H1 (cell line): Measurements from ENCODE around the gene ROR1. TPM values are rescaled to one million over a fixed set of nuclear protein-coding genes. Genes with fewer than 3 reads are reported as not detected.

Experiments
- CTCF ChIA-PET: fragments of 300-600 bp; sonication (Branson Sonifier 250); formaldehyde crosslinking; loops from one replicate; lab custom pipeline; 2021; ENCODE audit not compliant: partially characterized antibody; lab: Charles Lee
- POLR2A ChIA-PET: fragments of 300-600 bp; sonication (Branson Sonifier 250); formaldehyde crosslinking; loops from one replicate; lab custom pipeline; 2021; ENCODE audit warnings: inconsistent platforms; ENCODE audit not compliant: partially characterized antibody; lab: Charles Lee
- DNase-seq, 2 experiments: peaks; one replicate each; pipeline versions ENCODE4 v3.0.0 to v3.0.0-alpha.2; 2010 to 2022; ENCODE audit warnings: low spot score in 2 of 2, low read depth in 1 of 2, mixed read lengths in 1 of 2
- FAIRE-seq: peaks from 2 replicates; lab custom pipeline; 2011; peaks lifted over from hg19 to GRCh38; lab: Jason Lieb, UNC
- H2AFZ ChIP-seq: 2 replicates; pipeline ENCODE4 v1.8.1; 2012; ENCODE audit warnings: low read length, inconsistent platforms
- H2AK5ac ChIP-seq: 2 replicates; pipeline ENCODE4 v1.6.1; 2013; ENCODE audit warnings: low read depth, low read length
- H2BK120ac ChIP-seq: replicated peaks from 2 replicates; pipeline ENCODE3; 2013; ENCODE audit warnings: low read depth, low read length, inconsistent platforms
- H2BK12ac ChIP-seq: 2 replicates; pipeline ENCODE4 v1.6.1; 2013; ENCODE audit warnings: low read depth, low read length
- H2BK15ac ChIP-seq: 2 replicates; pipeline ENCODE4 v1.6.1; 2013; ENCODE audit warnings: low read length
- H2BK20ac ChIP-seq: 2 replicates; pipeline ENCODE4 v1.6.1; 2013; ENCODE audit warnings: low read length
- H2BK5ac ChIP-seq: 2 replicates; pipeline ENCODE4 v1.6.1; 2013; ENCODE audit warnings: low read depth, low read length
- H3K14ac ChIP-seq: 2 replicates; pipeline ENCODE4 v1.6.1; 2013; ENCODE audit warnings: inconsistent platforms; ENCODE audit not compliant: insufficient read length
- H3K18ac ChIP-seq: 2 replicates; pipeline ENCODE4 v1.6.1; 2013; ENCODE audit warnings: low read length; ENCODE audit errors: extremely low read depth
- H3K23ac ChIP-seq: 2 replicates; pipeline ENCODE4 v1.6.1; 2013; ENCODE audit warnings: inconsistent platforms; ENCODE audit not compliant: insufficient read length
- H3K23me2 ChIP-seq: 2 replicates; pipeline ENCODE4 v1.6.1; 2013; ENCODE audit warnings: low read depth, low read length
- H3K27ac ChIP-seq: 2 replicates; pipeline ENCODE4 v1.6.1; 2011; ENCODE audit warnings: low read depth, low read length, inconsistent platforms
- H3K27me3 ChIP-seq, 4 experiments: replicated peaks in 1 of 4; 1 replicate in 1 of 4; 2 replicates in 3 of 4; pipeline versions ENCODE4 v1.6.1 to v1.8.1; 2011 to 2013; ENCODE audit warnings: low read length in 3 of 4, mild to moderate bottlenecking in 3 of 4, inconsistent platforms in 2 of 4, mixed read lengths in 2 of 4, moderate library complexity in 1 of 4; ENCODE audit not compliant: control insufficient read depth in 3 of 4, insufficient read depth in 3 of 4; ENCODE audit errors: extremely low read depth in 1 of 4
- H3K36me3 ChIP-seq, 4 experiments: 2 replicates each; pipeline versions ENCODE4 v1.6.1 to v1.8.1; 2011 to 2013; ENCODE audit warnings: mild to moderate bottlenecking in 4 of 4, low read length in 3 of 4, moderate library complexity in 2 of 4, control low read depth in 1 of 4, inconsistent platforms in 1 of 4; ENCODE audit not compliant: insufficient read depth in 4 of 4, control insufficient read depth in 2 of 4
- H3K4ac ChIP-seq: replicated peaks from 2 replicates; pipeline ENCODE3; 2013; ENCODE audit warnings: low read length, low read depth, mixed read lengths, inconsistent platforms; ENCODE audit not compliant: insufficient read length
- H3K4me1 ChIP-seq, 4 experiments: replicated peaks in 1 of 4; 1 replicate in 1 of 4; 2 replicates in 3 of 4; pipeline versions ENCODE4 v1.6.1 to v1.8.1; 2011 to 2013; ENCODE audit warnings: low read length in 3 of 4, inconsistent platforms in 2 of 4, mixed read lengths in 1 of 4; ENCODE audit not compliant: insufficient read depth in 4 of 4, control insufficient read depth in 3 of 4
- H3K4me2 ChIP-seq, 2 experiments: 2 replicates each; pipeline versions ENCODE4 v1.6.1 to v1.8.1; 2011 to 2013; ENCODE audit warnings: low read depth in 2 of 2, low read length in 2 of 2, control low read depth in 1 of 2, inconsistent platforms in 1 of 2, mild to moderate bottlenecking in 1 of 2; ENCODE audit not compliant: insufficient read depth in 1 of 2
- H3K4me3 ChIP-seq, 4 experiments: fragments of 200-600, 300-600 bp in 1 of 4; sonication (generic), shearing (Covaris generic), sonication (Bioruptor Twin) in 1 of 4; 2 replicates each; pipeline versions ENCODE4 v1.5.1 to v1.8.1; 2011 to 2016; ENCODE audit warnings: low read length in 4 of 4, low read depth in 3 of 4, control low read depth in 2 of 4, inconsistent platforms in 2 of 4, mild to moderate bottlenecking in 2 of 4, mixed read lengths in 1 of 4, moderate library complexity in 1 of 4; ENCODE audit not compliant: insufficient read depth in 2 of 4; ENCODE audit errors: extremely low read depth in 1 of 4
- H3K56ac ChIP-seq: replicated peaks from 2 replicates; pipeline ENCODE3; 2013; ENCODE audit warnings: low read depth, mild to moderate bottlenecking, mixed read lengths, low read length, inconsistent platforms; ENCODE audit not compliant: insufficient read length
- H3K79me1 ChIP-seq: 2 replicates; pipeline ENCODE4 v1.6.1; 2013; ENCODE audit warnings: low read depth, low read length, control low read depth
- H3K79me2 ChIP-seq, 2 experiments: 2 replicates each; pipeline versions ENCODE4 v1.6.1 to v1.8.1; 2012 to 2013; ENCODE audit warnings: low read length in 2 of 2, mild to moderate bottlenecking in 2 of 2, inconsistent platforms in 1 of 2; ENCODE audit not compliant: insufficient read depth in 2 of 2, control insufficient read depth in 1 of 2
- H3K9ac ChIP-seq, 4 experiments: replicated peaks in 1 of 4; 1 replicate in 1 of 4; 2 replicates in 3 of 4; pipeline versions ENCODE4 v1.6.1 to v1.8.1; 2011 to 2013; ENCODE audit warnings: low read depth in 3 of 4, low read length in 3 of 4, control low read depth in 2 of 4, mild to moderate bottlenecking in 2 of 4, moderate library complexity in 2 of 4, inconsistent platforms in 1 of 4; ENCODE audit errors: extremely low read depth in 1 of 4
- H3K9me3 ChIP-seq, 2 experiments: 2 replicates each; pipeline versions ENCODE4 v1.6.1 to v1.8.1; 2012 to 2013; ENCODE audit warnings: mild to moderate bottlenecking in 2 of 2, moderate library complexity in 2 of 2, control low read depth in 1 of 2, inconsistent platforms in 1 of 2, low read depth in 1 of 2, low read length in 1 of 2, mixed read lengths in 1 of 2; ENCODE audit not compliant: insufficient read depth in 2 of 2
- H4K20me1 ChIP-seq, 2 experiments: replicated peaks in 1 of 2; 2 replicates each; pipeline versions ENCODE3 to v1.8.1; 2011 to 2013; ENCODE audit warnings: inconsistent platforms in 2 of 2, low read length in 2 of 2, mild to moderate bottlenecking in 1 of 2; ENCODE audit not compliant: insufficient read depth in 2 of 2, control insufficient read depth in 1 of 2
- H4K5ac ChIP-seq: 2 replicates; pipeline ENCODE4 v1.6.1; 2013; ENCODE audit warnings: low read length, low read depth, mixed read lengths, inconsistent platforms; ENCODE audit not compliant: insufficient read length
- H4K8ac ChIP-seq: 2 replicates; pipeline ENCODE4 v1.8.0; 2013; ENCODE audit warnings: mild to moderate bottlenecking, moderate library complexity, low read length, inconsistent platforms; ENCODE audit not compliant: insufficient read depth; ENCODE audit errors: extremely low read depth
- H4K91ac ChIP-seq: replicated peaks from 2 replicates; pipeline ENCODE3; 2013; ENCODE audit warnings: low read length, mixed read lengths, inconsistent platforms; ENCODE audit not compliant: insufficient read length
- EP300 ChIP-seq, 2 experiments: IDR thresholded peaks; 1 replicate in 1 of 2; 2 replicates in 1 of 2; pipeline ENCODE4 v1.6.1; 2011 to 2012; ENCODE audit warnings: low read depth in 2 of 2, low read length in 2 of 2, mild to moderate bottlenecking in 2 of 2, borderline replicate concordance in 1 of 2, inconsistent platforms in 1 of 2, moderate library complexity in 1 of 2
- RAD21 ChIP-seq, 2 experiments: IDR thresholded peaks in 1 of 2; conservative IDR thresholded peaks in 1 of 2; 2 replicates each; pipeline ENCODE4 v1.6.1; 2011; ENCODE audit warnings: low read depth in 2 of 2, low read length in 2 of 2, improper control_type of control experiment in 1 of 2, inconsistent platforms in 1 of 2, mild to moderate bottlenecking in 1 of 2, moderate library complexity in 1 of 2
- WGBS, 2 experiments: shearing (Covaris generic) in 1 of 2; methylation state at CpG; one replicate each; pipeline versions ENCODE4 v1.1.6 to v1.1.7; 2013 to 2015; ENCODE audit warnings: low lambda C conversion rate in 2 of 2, mixed read lengths in 2 of 2, inconsistent platforms in 1 of 2, low coverage in 1 of 2, missing lambda C conversion rate in 1 of 2; ENCODE audit not compliant: insufficient replicate concordance in 2 of 2, insufficient coverage in 1 of 2, insufficient read length in 1 of 2; ENCODE audit errors: extremely low coverage in 1 of 2, missing lambda C conversion rate in 1 of 2; 5-methylcytosine and 5-hydroxymethylcytosine counted together
- polyA plus RNA-seq, 7 experiments: library from polyadenylated mRNA; depleted of rRNA in 3 of 7; stranded (reverse) in 5 of 7; unstranded in 2 of 7; fragments of >200 nt in 5 of 7; fragments of 200-250 nt in 2 of 7; gene quantifications; 1 replicate in 5 of 7; 2 replicates in 1 of 7; 4 replicates in 1 of 7; pipeline versions ENCODE4 v1.2.1 to v1.2.3, GENCODE V29; 2011 to 2013; ENCODE audit warnings: missing spikeins in 2 of 7, mixed read lengths in 2 of 7
- total RNA-seq: library from RNA; stranded (reverse); fragmentation: NEBNext Ultra II Directional; extraction: Animal tissue kit (Norgen Biotek cat#: 25700); gene quantifications from 2 replicates; pipeline ENCODE4 v1.2.1, GENCODE V29; 2021
- TF ChIP-seq, protein P1 (sequence below), 3 experiments: IDR thresholded peaks; 1 replicate in 2 of 3; 2 replicates in 1 of 3; pipeline versions ENCODE4 v1.5.1 to v1.6.1; 2011; ENCODE audit warnings: low read length in 3 of 3, mild to moderate bottlenecking in 3 of 3, inconsistent platforms in 2 of 3, low read depth in 1 of 3, moderate library complexity in 1 of 3; ENCODE audit not compliant: insufficient read depth in 1 of 3; ENCODE audit errors: control extremely low read depth in 1 of 3

The ROR1 gene
- total and polyA plus RNA-seq, 2 of the 8 experiments (the other 6 are each of a cell fraction or from before 2014, with no cell fraction given): 33.6 to 73.6 TPM

- Histone ChIP-seq H2AFZ (no peak overlapping the region), H3K14ac (no peak overlapping the region), H3K56ac (no peak overlapping the region), H3K4me1 (peaks cover 2 to 22% (median 17%) of the 10 kb centered on the region in 4 experiments; a peak in 4 of 7 replicates), H3K36me3 (no peaks in the 10 kb centered on the region), H2BK20ac (no peak overlapping the region), H3K79me2 (peaks cover 0 to 74% of the 10 kb centered on the region in 2 experiments; a peak in 3 of 4 replicates), H3K4ac (no peak overlapping the region), H3K9me3 (no peaks in the 10 kb centered on the region), H3K4me3 (no peak overlapping the region), H4K20me1 (peaks cover 9 to 10% of the 10 kb centered on the region in 2 experiments), H2BK12ac (no peak overlapping the region), H3K27me3 (no peaks in the 10 kb centered on the region), H2AK5ac (no peak overlapping the region), H3K23me2 (no peaks in the 10 kb centered on the region), H3K27ac (no peak overlapping the region), H2BK120ac (no peak overlapping the region), H4K8ac (no peak overlapping the region), H2BK5ac (no peak overlapping the region), H4K91ac (no peak overlapping the region), H3K79me1 (peaks cover 11% of the 10 kb centered on the region), H4K5ac (no peak overlapping the region), H3K18ac (no peak overlapping the region), H2BK15ac (no peak overlapping the region), H3K9ac (no peak overlapping the region), H3K23ac (no peak overlapping the region), H3K4me2 (no peak overlapping the region)
- ChIA-PET POLR2A (no interaction called here), CTCF (interaction anchor here (2.3 to 4.6 kb wide), 2 partner anchors 11 to 233 kb away, joined by 9 to 23 read pairs; no protein-coding TSS in a partner anchor)
- FAIRE-seq: no peak
- WGBS, 2 experiments: 97% methylated on average over 3 of the region's 3 CpGs; no CpG with 5 or more reads in 1 of the 2 experiments
- DNase-seq: no peak
- TF ChIP-seq, protein P1, sequence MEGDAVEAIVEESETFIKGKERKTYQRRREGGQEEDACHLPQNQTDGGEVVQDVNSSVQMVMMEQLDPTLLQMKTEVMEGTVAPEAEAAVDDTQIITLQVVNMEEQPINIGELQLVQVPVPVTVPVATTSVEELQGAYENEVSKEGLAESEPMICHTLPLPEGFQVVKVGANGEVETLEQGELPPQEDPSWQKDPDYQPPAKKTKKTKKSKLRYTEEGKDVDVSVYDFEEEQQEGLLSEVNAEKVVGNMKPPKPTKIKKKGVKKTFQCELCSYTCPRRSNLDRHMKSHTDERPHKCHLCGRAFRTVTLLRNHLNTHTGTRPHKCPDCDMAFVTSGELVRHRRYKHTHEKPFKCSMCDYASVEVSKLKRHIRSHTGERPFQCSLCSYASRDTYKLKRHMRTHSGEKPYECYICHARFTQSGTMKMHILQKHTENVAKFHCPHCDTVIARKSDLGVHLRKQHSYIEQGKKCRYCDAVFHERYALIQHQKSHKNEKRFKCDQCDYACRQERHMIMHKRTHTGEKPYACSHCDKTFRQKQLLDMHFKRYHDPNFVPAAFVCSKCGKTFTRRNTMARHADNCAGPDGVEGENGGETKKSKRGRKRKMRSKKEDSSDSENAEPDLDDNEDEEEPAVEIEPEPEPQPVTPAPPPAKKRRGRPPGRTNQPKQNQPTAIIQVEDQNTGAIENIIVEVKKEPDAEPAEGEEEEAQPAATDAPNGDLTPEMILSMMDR (IDR thresholded peaks at IDR 0.05; ENCODE audit: control extremely low read depth in 1 of 3, insufficient read depth in 1 of 3, low read depth in 1 of 3, low read length in 3 of 3): peak in 2 of 3 experiments; percentile 9 to 11; a peak in 2 of 4 replicates
- TF ChIP-seq EP300 (IDR thresholded peaks at IDR 0.05; ENCODE audit: borderline replicate concordance in 1 of 2, low read depth in 2 of 2, low read length in 2 of 2) (no peak), RAD21 (IDR thresholded peaks at IDR 0.05 in 1 of 2, conservative IDR thresholded peaks at IDR 0.05 in 1 of 2; ENCODE audit: low read depth in 2 of 2, low read length in 2 of 2) (peak in 1 of 2 experiments; percentile 32; a peak in 2 of 4 replicates)
Observed at GRCh38 chr1:63924600-63924999, 150.8 kb downstream of the ROR1 start.
